H1 (cell line): Measurements from ENCODE around the gene DCDC1. TPM values are rescaled to one million over a fixed set of nuclear protein-coding genes. Genes with fewer than 3 reads are reported as not detected.

Experiments used
- ATF2 ChIP-seq: IDR thresholded peaks from 2 replicates; pipeline ENCODE4 v1.6.1; 2012; ENCODE audit warnings: low read length, inconsistent platforms
- CBX8 ChIP-seq: fragments of 300-800, 300-1000 bp; sonication (generic); IDR thresholded peaks from 2 replicates; pipeline ENCODE4 v1.7.1; 2016; ENCODE audit warnings: low read depth, low read length, borderline replicate concordance
- JUN ChIP-seq: IDR thresholded peaks from 2 replicates; pipeline ENCODE4 v1.6.1; 2011; ENCODE audit warnings: low read depth, mild to moderate bottlenecking, improper control_type of control experiment, low read length
- MAX ChIP-seq: IDR thresholded peaks from 2 replicates; pipeline ENCODE4 v1.6.1; 2012; ENCODE audit warnings: inconsistent platforms
- NANOG ChIP-seq: IDR thresholded peaks from 2 replicates; pipeline ENCODE4 v1.6.1; 2011; ENCODE audit warnings: low read length, low read depth, mild to moderate bottlenecking, inconsistent platforms; ENCODE audit not compliant: insufficient read depth, poor library complexity, severe bottlenecking
- SIN3A ChIP-seq, 2 experiments: IDR thresholded peaks in 1 of 2; conservative IDR thresholded peaks in 1 of 2; 2 replicates each; pipeline ENCODE4 v1.6.1; 2011 to 2012; ENCODE audit warnings: low read length in 2 of 2, improper control_type of control experiment in 1 of 2, low read depth in 1 of 2, mild to moderate bottlenecking in 1 of 2
- SP4 ChIP-seq: IDR thresholded peaks from 2 replicates; pipeline ENCODE4 v1.6.1; 2012; ENCODE audit warnings: low read length, inconsistent platforms
- TAF7 ChIP-seq: optimal IDR thresholded peaks from 2 replicates; pipeline ENCODE3; 2011; ENCODE audit warnings: low read depth, mild to moderate bottlenecking, inconsistent platforms, low read length, moderate library complexity, borderline replicate concordance
- TEAD4 ChIP-seq: IDR thresholded peaks from 2 replicates; pipeline ENCODE4 v1.6.1; 2012; ENCODE audit warnings: low read depth, low read length, inconsistent platforms, mixed read lengths
- YY1 ChIP-seq: IDR thresholded peaks from 2 replicates; pipeline ENCODE4 v1.6.1; 2011; ENCODE audit warnings: low read depth, mild to moderate bottlenecking, low read length
- polyA plus RNA-seq, 7 experiments: library from polyadenylated mRNA; depleted of rRNA in 3 of 7; stranded (reverse) in 5 of 7; unstranded in 2 of 7; fragments of >200 nt in 5 of 7; fragments of 200-250 nt in 2 of 7; gene quantifications; 1 replicate in 5 of 7; 2 replicates in 1 of 7; 4 replicates in 1 of 7; pipeline versions ENCODE4 v1.2.1 to v1.2.3, GENCODE V29; 2011 to 2013; ENCODE audit warnings: missing spikeins in 2 of 7, mixed read lengths in 2 of 7
- total RNA-seq: library from RNA; stranded (reverse); fragmentation: NEBNext Ultra II Directional; extraction: Animal tissue kit (Norgen Biotek cat#: 25700); gene quantifications from 2 replicates; pipeline ENCODE4 v1.2.1, GENCODE V29; 2021

Gene DCDC1
- total and polyA plus RNA-seq, 2 of the 8 experiments (the other 6 are each of a cell fraction or from before 2014, with no cell fraction given) = 0.15 to 0.56 TPM

- no peak for TF ChIP-seq ATF2
- no peak for TF ChIP-seq CBX8
- no peak for TF ChIP-seq SIN3A (conservative IDR thresholded peaks at IDR 0.05 in 1 of 2, IDR thresholded peaks at IDR 0.05 in 1 of 2; ENCODE audit: low read depth in 1 of 2, low read length in 2 of 2)
- TF ChIP-seq TAF7 = no peak
- TF ChIP-seq TEAD4 = no peak
- no peak for TF ChIP-seq MAX
- TF ChIP-seq SP4 = no peak
- no peak for TF ChIP-seq NANOG
- no peak for TF ChIP-seq YY1
- no peak for TF ChIP-seq JUN
These were observed 491.1 kb downstream of the DCDC1 start (continued) for GRCh38 chr11:30878400-30878799.
